Measurements from ENCODE around the gene NELL1.

GRCh38 chr11:20917306-20917705, 247.9 kb downstream of the NELL1 start:
- TF ChIP-seq CTCF (conservative IDR thresholded peaks at IDR 0.05; ENCODE audit: low read length) (no peak), EZH2phosphoT487 (IDR thresholded peaks at IDR 0.05; ENCODE audit: borderline replicate concordance) (no peak)
